Activated naive CD8-positive, alpha-beta T cell treated with anti-CD3 and anti-CD28 coated beads, Interleukin-2, amount 50 U/mL, for 24 hours (primary cell): ENCODE data around the gene RPS6KA5.
"Not testable (repeated sequence)": the region's sequence is repeated elsewhere in the genome, so short reads cannot be mapped to it uniquely, and the experiment has no call there.

Source experiments
- ATAC-seq: fragments of 150-1000 bp; cut with Tn5 transposase; one replicate; pipeline ENCODE4 v1.10.0; 2021
- DNase-seq: peaks from one replicate; pipeline ENCODE4 v3.0.0; 2021
- H3K27ac Mint-ChIP-seq: one replicate; pipeline ENCODE4 v1.8.0; 2021; ENCODE audit warnings: mild to moderate bottlenecking, mixed read lengths
- H3K27me3 Mint-ChIP-seq: one replicate; pipeline ENCODE4 v1.8.0; 2021; ENCODE audit warnings: mixed read lengths
- H3K36me3 Mint-ChIP-seq: one replicate; pipeline ENCODE4 v1.8.0; 2021; ENCODE audit warnings: low read depth, mixed read lengths
- H3K4me1 Mint-ChIP-seq: one replicate; pipeline ENCODE4 v1.8.0; 2021; ENCODE audit warnings: mixed read lengths
- H3K4me3 Mint-ChIP-seq: one replicate; pipeline ENCODE4 v1.8.0; 2021; ENCODE audit warnings: mild to moderate bottlenecking, moderate library complexity, mixed read lengths
- H3K9me3 Mint-ChIP-seq: one replicate; pipeline ENCODE4 v1.8.0; 2021; ENCODE audit warnings: mixed read lengths

RPS6KA5 gene

DNA sequence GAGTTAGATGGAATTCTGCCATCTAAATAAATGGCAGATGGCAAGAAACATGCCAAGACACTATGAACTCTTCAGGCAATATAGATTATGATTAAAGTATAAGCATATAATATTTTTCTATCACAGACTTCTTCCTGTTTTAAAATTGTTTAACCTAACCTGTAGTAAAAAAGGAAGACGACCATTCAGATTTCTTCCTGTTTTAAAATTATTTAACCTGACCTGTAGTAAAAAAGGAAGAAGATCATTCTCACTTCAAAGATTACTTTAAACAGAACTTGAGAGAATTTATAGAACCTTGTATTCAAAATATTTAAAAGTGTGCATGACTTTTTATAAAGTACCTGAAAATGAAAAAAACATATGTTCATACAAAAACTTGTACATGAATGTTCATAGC is 63.5 kb downstream of the RPS6KA5 start:
- H3K4me3 Mint-ChIP-seq, result no peak overlapping the region

GRCh38 chr14:90995785-90996184 is 64.7 kb downstream of the RPS6KA5 start:
- ATAC-seq (no peak), DNase-seq (no peak)
- no peak overlapping the region for H3K27ac Mint-ChIP-seq
- H3K4me1 Mint-ChIP-seq, result peaks cover 25% of the 10 kb centered on the region
- peaks cover 8% of the 10 kb centered on the region for H3K36me3 Mint-ChIP-seq
- H3K27me3 Mint-ChIP-seq, result no peaks in the 10 kb centered on the region
- H3K4me3 Mint-ChIP-seq, result no peak overlapping the region
- H3K9me3 Mint-ChIP-seq, result no peaks in the 10 kb centered on the region

More for the DNA sequence above, 63.5 kb downstream of the RPS6KA5 start:
- Mint-ChIP-seq H3K27ac (no peak overlapping the region), H3K36me3 (peaks cover 5% of the 10 kb centered on the region), H3K27me3 (no peaks in the 10 kb centered on the region), H3K9me3 (no peaks in the 10 kb centered on the region), H3K4me1 (peaks cover 14% of the 10 kb centered on the region)
- no peak for ATAC-seq
- no peak for DNase-seq

DNA sequence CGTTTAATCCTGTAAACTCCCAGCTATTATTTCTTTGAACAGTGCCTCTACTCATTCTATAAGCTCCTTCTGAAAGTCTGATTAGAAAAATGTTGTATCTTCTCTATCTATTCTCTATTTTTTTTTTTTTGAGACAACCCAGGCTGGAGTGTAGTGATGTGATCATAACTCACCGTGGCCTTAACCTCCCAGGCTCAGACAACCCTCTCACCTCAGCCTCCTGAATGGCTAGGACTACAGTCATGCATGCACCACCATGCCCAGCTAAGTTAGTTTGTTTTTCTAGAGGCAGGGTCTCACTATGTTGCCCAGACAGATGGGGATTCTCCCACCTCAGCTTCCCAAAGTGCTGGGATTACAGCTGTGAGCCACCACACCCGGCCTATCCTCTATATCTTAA is 66.6 kb downstream of the RPS6KA5 start:
- no peak for ATAC-seq
- Mint-ChIP-seq H3K4me3 (no peak overlapping the region), H3K36me3 (peaks cover 11% of the 10 kb centered on the region), H3K27me3 (no peaks in the 10 kb centered on the region), H3K4me1 (peaks cover 35% of the 10 kb centered on the region), H3K9me3 (no peaks in the 10 kb centered on the region), H3K27ac (peak overlapping the region; percentile 24)
- DNase-seq, result no peak

GRCh38 chr14:90991690-90992443 is 68.6 kb downstream of the RPS6KA5 start:
- ATAC-seq (peak; percentile 49), DNase-seq (no peak)
- Mint-ChIP-seq H3K4me1 (peaks cover 47% of the 10 kb centered on the region), H3K9me3 (no peaks in the 10 kb centered on the region), H3K36me3 (peaks cover 18% of the 10 kb centered on the region), H3K27ac (peak overlapping the region; percentile 65), H3K27me3 (no peaks in the 10 kb centered on the region), H3K4me3 (no peak overlapping the region)

DNA sequence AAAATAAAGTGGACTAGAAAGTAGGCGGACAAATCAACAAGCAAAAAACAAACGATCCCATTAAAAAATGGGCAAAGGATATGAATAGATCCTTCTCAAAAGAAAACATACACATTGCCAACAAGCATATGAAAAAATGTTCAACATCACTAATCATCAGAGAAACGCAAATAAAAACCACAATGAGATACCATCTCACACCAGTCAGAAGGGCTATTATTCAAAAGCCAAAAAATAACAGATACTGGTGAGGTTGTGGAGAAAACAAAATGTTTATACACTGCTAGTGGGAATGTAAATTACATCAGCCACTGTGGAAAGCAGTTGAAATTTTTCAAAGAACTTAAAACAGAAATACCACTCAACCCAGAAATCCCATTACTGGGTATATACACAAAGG is 70.3 kb downstream of the RPS6KA5 start:
- Mint-ChIP-seq H3K4me3 (no peak overlapping the region), H3K36me3 (peaks cover 16% of the 10 kb centered on the region), H3K27ac (peak overlapping the region; percentile 2), H3K9me3 (no peaks in the 10 kb centered on the region), H3K27me3 (no peaks in the 10 kb centered on the region), H3K4me1 (peaks cover 61% of the 10 kb centered on the region)
- DNase-seq (no peak), ATAC-seq (no peak)

- no peak for ATAC-seq
- Mint-ChIP-seq H3K4me3 (no peak overlapping the region), H3K4me1 (peaks cover 48% of the 10 kb centered on the region), H3K9me3 (no peaks in the 10 kb centered on the region), H3K27ac (no peak overlapping the region), H3K36me3 (peaks cover 13% of the 10 kb centered on the region), H3K27me3 (no peaks in the 10 kb centered on the region)
- DNase-seq, result no peak
Observed at GRCh38 chr14:90987140-90987539, 73.3 kb downstream of the RPS6KA5 start.

DNA sequence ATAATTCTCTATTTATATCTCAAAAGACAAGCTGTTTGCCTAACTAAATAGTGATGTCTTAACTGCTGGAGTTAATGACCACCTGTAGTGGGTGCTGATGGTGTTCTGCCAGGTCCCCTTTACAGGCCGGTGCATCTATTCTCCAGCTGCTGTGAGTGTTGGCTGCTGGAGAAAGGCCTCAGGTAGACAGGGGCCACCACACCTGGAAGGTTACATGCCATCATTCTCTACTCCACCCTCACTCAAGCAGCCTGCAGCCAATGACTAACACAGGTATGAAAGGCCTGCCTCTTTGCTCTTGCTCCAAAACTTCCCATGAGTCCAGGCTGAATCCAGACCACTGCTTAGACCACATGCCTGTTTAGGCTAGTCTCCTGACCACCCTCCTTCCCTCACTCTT is 73.9 kb downstream of the RPS6KA5 start:
- H3K4me1 Mint-ChIP-seq, result peaks cover 43% of the 10 kb centered on the region
- ATAC-seq (no peak), DNase-seq (no peak)
- H3K36me3 Mint-ChIP-seq, result peaks cover 13% of the 10 kb centered on the region
- H3K27me3 Mint-ChIP-seq, result no peaks in the 10 kb centered on the region
- H3K27ac Mint-ChIP-seq, result no peak overlapping the region
- no peak overlapping the region for H3K4me3 Mint-ChIP-seq
- H3K9me3 Mint-ChIP-seq, result no peaks in the 10 kb centered on the region

DNA sequence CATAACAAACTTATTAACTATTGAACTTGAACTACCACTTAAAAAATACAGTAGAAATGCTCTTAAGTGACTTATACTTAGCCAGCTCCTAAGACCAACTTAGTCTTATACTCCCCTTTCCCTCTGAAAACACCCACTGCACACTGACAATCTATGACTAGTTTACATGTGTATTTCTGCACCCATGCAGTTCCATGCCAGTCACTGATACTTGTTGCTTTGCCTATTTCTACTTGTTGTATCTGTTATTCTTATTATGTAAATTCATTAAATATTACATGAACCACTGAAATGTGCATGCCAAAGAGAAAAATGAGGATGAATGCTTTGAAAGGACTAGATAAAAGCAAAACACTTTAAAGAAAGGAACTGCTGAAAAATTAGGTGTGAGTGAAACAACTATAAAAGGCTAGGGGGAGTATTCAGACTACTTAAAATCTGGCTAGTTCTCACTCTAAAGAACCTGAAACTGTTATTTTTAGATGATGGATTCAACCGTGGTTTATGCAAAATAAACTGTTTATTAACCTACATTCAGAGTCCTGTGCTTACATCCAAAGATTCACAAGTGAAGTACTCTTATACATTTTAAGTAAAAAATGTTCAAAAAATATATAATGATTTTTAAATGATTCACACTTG is 74.7 kb downstream of the RPS6KA5 start:
- Mint-ChIP-seq H3K27ac (peak overlapping the region; percentile 38), H3K4me3 (no peak overlapping the region), H3K36me3 (peaks cover 10% of the 10 kb centered on the region), H3K27me3 (no peaks in the 10 kb centered on the region), H3K4me1 (peaks cover 35% of the 10 kb centered on the region), H3K9me3 (no peaks in the 10 kb centered on the region)
- ATAC-seq, result no peak
- DNase-seq, result no peak

- H3K4me1 Mint-ChIP-seq, result peaks cover 26% of the 10 kb centered on the region
- DNase-seq (no peak), ATAC-seq (no peak)
- H3K4me3 Mint-ChIP-seq, result no peak overlapping the region
- H3K36me3 Mint-ChIP-seq, result peaks cover 8% of the 10 kb centered on the region
- no peaks in the 10 kb centered on the region for H3K9me3 Mint-ChIP-seq
- H3K27ac Mint-ChIP-seq, result no peak overlapping the region
- H3K27me3 Mint-ChIP-seq, result no peaks in the 10 kb centered on the region
Observed at GRCh38 chr14:90983560-90983959, 76.9 kb downstream of the RPS6KA5 start.

GRCh38 chr14:90981636-90982035 is 78.8 kb downstream of the RPS6KA5 start:
- H3K4me3 Mint-ChIP-seq, result no peak overlapping the region
- H3K36me3 Mint-ChIP-seq, result peaks cover 8% of the 10 kb centered on the region
- H3K9me3 Mint-ChIP-seq, result no peaks in the 10 kb centered on the region
- peaks cover 12% of the 10 kb centered on the region for H3K4me1 Mint-ChIP-seq
- no peaks in the 10 kb centered on the region for H3K27me3 Mint-ChIP-seq
- no peak for ATAC-seq
- H3K27ac Mint-ChIP-seq, result no peak overlapping the region
- no peak for DNase-seq

DNA sequence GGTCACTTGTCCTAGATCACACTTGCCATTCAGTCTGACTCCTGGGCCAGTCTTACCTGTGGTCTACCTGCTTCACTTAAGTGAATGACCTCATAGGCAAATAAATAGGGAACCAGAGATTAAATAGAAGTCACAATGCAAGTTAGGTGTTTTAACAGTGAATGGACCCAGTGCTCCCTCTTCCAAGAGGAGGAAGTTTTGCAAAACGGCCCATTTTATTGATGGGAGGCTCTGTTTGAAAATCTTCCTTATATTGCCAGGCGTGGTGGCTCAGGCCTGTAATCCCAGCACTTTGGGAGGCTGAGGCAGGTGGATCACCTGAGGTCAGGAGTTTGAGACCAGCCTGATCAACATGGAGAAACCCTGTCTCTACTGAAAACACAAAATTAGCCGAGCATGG is 79.8 kb downstream of the RPS6KA5 start:
- not testable (repeated sequence) for H3K4me1 Mint-ChIP-seq, DNase-seq, H3K36me3 Mint-ChIP-seq

DNA sequence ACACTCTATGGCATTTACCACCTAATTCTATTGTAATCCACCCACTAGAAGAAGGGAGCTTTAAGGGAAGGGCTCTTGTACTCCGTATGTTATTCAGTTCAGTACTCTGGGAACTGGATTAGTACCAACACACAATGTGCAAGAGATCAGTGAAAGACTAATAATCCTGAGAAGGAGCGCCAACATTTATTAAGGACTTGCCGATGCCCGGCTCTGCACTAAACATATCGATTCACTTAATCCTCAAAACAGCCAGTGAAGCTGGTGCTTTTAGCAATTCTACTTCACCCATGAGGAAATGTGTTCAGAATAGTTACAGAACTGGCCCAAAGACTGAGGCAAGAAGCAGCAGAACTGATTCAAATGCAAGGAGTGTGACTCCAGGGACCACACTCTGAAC is 80.9 kb downstream of the RPS6KA5 start:
- Mint-ChIP-seq H3K4me1 (no peaks in the 10 kb centered on the region), H3K27ac (no peak overlapping the region), H3K36me3 (peaks cover 8% of the 10 kb centered on the region), H3K4me3 (no peak overlapping the region), H3K9me3 (no peaks in the 10 kb centered on the region), H3K27me3 (no peaks in the 10 kb centered on the region)
- ATAC-seq, result no peak
- DNase-seq, result no peak

More for the DNA sequence above, 79.8 kb downstream of the RPS6KA5 start:
- H3K4me3 Mint-ChIP-seq, H3K9me3 Mint-ChIP-seq, ATAC-seq, H3K27me3 Mint-ChIP-seq, H3K27ac Mint-ChIP-seq: not testable (repeated sequence)

- no peak for ATAC-seq
- Mint-ChIP-seq H3K4me1 (peaks cover 7% of the 10 kb centered on the region), H3K27ac (no peak overlapping the region), H3K27me3 (no peaks in the 10 kb centered on the region), H3K9me3 (no peaks in the 10 kb centered on the region), H3K4me3 (no peak overlapping the region), H3K36me3 (peaks cover 19% of the 10 kb centered on the region)
- no peak for DNase-seq
Observed at GRCh38 chr14:90976101-90976500, 84.3 kb downstream of the RPS6KA5 start.

DNA sequence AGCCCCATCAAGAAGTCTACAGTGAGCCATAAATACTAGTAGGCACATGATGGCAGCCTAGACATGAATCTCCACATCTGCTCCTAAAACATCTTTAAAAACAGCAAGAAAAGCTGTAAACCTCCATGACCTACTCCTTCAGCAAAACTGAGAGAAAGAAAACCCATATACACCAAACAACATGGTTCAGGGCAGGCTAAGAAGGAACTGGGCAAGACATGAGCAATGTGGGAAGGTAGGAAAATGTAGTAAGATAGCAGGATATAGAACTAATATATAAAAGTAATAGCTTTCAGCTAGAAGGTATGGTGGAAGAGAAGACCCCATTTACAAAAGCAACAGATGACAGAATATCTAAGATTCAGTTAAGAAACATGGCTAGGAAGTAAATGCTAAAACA is 88.8 kb downstream of the RPS6KA5 start:
- Mint-ChIP-seq H3K27ac (no peak overlapping the region), H3K9me3 (no peaks in the 10 kb centered on the region), H3K27me3 (no peaks in the 10 kb centered on the region), H3K4me3 (no peak overlapping the region), H3K4me1 (peaks cover 38% of the 10 kb centered on the region), H3K36me3 (peaks cover 17% of the 10 kb centered on the region)
- DNase-seq (no peak), ATAC-seq (no peak)

- Mint-ChIP-seq H3K4me1 (peaks cover 38% of the 10 kb centered on the region), H3K9me3 (no peaks in the 10 kb centered on the region), H3K27ac (peak overlapping the region; percentile 94), H3K36me3 (peaks cover 17% of the 10 kb centered on the region), H3K27me3 (no peaks in the 10 kb centered on the region), H3K4me3 (peak overlapping the region; percentile 68)
- DNase-seq (no peak), ATAC-seq (peak; percentile 95)
Observed at GRCh38 chr14:90970167-90970600, 90.3 kb downstream of the RPS6KA5 start.
